Ammon's horn (tissue), 1 donor: ENCODE data around the gene SLC45A3.

Experiments
- DNase-seq: peaks from one replicate; pipeline ENCODE4 v3.0.0-alpha.2; 2016; ENCODE audit warnings: low spot score

Gene SLC45A3

DNA sequence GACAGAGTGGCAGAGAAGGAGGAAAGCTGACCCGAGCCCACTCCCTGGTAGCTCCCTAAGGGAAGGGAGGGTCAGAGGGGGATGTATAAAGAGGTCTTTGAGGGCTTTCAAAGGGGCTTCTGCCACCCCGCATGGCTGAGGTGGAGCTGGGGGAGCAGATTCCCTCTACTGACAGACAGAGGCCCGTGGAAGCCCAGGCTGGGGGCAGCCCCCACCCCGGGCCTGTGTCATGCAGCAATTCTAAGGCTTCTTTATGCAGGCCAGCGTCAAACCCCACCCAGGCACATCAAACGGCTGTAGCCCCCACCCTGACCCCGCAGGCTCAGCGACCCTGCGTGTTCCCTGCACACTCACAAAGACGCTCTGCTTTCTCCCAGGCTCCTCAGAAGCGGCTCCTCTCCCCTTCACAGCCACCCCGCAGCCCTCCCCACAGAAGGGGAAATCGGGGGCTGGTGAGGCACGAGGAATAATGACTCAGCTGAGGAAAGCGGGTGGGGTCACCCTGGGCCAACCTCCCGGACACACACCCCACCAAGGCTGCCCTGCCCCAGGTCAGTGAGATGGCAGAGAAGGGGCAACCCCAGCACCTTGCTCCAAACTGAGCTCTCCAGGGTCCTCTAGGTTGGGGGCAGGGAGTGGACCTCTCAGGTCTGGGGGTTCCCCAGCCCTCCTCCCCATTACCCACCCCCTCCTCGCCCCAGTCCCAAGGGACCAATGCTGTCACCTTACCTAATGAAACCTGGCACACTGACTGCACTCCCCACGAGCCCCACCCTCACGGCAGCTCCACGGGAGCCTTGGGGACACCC is 10.8 kb downstream of the SLC45A3 start:
- DNase-seq, result no peak

GRCh38 chr1:205668951-205669340 is 11.4 kb downstream of the SLC45A3 start:
- DNase-seq, result no peak

- no peak for DNase-seq
Observed at GRCh38 chr1:205667909-205668643, 12.2 kb downstream of the SLC45A3 start.

DNA sequence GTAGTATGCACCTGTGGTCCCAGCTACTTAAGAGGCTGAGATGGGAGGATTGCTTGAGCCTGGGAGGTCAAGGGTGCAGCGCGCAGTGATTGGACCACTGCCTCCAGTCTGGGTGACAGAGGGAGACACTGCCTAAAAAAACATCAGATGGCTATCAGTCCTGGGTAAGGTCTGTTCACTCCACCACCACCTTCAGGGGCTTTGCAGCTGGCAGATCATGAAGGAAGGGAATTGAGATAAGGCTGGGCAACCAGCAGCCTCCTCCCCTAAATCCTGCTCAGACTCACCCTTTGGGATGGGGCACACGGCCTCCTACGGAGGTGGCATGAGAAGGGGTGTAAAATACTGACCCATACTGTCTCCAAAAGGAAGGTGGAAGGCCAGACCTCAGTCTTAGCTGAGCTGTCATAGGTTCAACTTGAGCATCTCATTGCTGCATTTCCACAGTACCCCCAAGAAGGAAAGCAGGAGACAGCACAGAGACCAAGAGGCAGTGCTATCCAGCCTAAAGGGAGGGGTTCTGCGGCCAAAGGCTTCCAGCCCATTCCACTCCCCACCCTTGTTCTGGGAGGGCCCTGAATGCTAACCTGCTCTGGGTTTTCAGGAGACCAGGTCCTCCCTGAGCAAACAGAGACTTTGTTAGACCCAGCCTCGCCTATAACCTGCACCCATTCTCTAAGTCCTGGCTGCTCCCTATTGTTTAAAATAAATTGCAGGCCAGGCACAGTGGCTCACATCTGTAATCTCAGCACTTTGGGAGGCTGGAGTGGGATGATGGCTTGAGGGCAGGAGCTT is 13.7 kb downstream of the SLC45A3 start:
- no peak for DNase-seq

DNA sequence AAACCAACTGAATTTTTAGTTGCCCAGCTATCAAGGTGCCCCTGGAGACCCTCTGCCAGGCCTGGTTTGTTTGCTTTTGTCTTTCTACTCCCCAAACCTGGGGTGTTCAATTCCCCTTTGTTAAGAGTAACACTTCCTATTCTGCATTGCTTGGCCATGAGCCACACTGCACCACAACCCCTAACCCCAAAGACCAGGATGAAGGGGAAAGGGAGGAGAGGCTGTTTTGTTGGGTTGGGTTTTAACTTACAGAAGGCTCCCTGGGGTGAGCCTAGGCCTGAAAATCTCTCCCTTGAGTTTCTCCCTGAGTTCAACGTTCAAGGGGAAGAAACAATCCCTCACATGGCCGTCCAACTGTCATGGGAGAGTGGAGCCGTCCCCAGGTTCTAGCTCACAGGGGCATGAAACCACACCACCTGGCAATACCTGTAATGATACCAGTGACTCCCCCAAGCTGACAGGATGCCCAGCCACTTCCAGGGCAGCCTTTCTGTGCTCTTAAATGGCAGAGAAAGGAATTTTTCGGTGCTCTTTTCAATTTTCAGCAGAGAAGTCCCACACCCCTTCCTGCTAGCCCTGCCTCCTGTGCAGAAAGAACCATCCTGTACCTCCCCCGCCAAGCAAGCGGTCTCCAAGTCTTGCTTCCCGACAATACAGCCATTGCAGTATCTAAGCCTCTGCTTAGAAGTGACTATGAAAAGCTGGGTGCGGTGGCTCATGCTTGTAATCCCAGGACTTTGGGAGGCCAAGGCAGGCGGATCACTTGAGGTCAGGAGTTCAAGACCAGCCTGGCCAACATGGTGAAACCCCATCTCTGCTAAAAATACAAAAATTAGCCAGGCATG is 14.9 kb downstream of the SLC45A3 start:
- no peak for DNase-seq

DNA sequence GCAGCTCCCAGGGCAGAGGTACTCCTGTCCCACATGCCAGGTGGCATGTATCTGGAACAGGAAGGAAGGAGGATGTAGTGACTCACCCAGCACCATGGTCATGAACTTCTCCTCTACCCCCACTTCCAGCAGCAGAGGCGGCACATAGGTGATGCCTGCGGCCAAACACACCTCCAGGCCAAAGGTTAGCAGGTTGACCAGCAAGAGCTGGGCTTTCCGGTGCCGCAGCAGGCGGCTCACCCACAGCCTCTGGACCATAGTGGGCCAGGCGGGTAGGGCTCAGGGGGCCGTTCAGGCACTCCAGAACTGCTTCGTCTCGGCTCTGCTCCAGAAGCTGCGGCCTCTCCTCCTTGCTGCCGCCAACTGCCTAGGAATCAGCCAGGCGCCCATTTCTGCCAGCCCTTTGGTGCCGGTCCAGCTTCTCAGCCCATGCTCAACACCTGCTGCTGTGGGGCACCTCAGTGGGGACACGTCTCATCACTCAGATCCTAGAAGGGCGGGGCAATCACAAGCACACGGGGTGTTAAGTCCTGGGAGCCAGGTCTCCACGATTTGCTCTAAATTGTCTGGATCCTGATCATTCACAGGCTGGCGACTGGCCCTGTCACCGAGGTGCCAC is 15.8 kb downstream of the SLC45A3 start:
- no peak for DNase-seq

DNA sequence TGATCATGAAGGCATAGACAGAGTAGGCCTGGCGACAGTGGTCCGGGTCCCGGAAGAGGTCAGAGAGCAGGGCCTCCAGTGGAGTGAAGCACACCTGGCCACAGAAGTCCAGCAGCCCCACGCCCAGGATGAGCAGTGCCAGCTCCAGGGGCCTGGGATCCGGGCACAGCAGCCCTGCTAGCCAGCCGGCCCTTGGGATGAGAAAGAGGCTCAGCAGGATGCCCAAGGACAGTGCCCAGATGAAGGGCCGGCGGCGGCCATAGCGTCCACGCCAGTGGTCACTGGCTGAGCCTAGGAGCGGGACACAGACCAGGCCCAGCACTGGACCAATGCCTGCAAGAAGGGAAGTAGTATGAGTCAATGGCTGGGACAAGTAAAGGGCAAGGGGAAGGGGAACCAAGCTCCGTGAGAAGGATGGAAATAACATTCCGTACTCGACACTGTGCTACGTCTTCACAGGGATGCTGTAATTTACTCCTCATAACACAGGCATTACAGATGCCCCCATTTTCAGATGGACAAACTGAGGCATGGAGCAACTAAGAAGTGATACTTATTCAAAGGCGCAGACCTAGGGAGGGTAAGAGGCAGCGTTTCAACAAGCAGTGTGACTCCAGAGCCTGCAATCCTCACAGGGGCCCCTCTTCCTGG is 16.9 kb downstream of the SLC45A3 start:
- no peak for DNase-seq

- DNase-seq, result no peak
Observed at GRCh38 chr1:205662791-205663190, 17.5 kb downstream of the SLC45A3 start.

DNA sequence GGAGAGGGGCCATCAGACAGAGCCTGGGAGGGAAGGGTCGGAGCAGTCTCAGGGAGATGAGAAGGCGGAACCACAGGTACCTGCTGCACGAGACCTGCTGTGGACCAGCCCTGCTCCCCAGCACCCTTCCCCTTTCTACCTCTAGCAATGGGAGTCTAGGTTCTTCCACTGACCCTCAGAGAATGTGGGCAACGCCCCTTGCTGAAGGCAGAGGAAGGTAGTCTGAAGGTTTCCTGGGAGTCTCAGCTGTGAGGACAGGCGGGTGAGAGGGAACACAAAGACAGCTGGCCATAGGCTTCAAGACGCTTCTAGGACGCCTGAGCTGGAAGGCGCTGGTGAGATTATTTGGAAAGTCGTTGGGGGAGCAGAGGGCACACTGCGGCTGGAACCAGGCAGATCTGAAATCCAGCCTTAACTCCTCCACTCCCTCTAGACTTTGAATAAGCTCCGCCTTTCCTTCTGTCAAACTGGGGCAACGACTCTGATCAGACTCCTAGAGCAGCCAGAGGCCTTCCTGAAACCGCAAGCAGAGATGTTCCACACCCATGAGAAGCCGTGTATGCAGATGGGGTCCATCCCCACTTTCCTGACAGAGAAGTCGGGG is 18.1 kb downstream of the SLC45A3 start:
- no peak for DNase-seq

DNA sequence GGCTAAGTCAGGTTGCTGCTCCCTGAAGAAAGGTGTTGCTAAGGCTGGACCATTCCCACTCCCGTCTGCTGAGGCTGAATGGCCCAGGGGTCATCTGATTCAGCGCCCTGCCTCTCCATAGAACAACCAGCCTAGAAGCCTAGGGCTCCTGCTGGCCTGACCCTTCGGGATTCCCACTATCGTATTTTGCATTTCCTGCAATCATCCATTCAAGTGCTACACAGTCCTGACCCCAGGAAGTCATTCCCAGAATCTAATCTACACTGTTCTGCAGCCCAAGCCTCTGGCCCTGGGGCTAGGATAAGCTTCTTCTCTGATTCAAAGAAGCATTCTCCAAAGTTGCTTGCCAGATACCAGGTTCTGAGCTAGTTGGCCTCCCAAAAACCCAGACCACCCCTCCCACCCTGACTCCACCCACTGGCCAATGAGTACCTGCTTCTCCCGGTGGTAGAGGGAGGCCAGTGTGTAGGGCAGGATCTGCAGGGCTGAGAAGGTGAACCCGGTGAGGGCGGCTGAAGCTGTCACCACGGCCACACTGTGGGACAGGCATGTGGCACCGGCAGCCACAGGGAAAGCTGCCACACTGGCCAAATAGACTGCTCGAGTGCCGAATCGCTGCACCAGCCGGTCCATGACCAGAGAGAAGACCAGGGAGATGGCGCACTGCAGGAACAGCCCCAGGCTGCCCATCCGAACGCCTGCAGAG is 18.7 kb downstream of the SLC45A3 start:
- DNase-seq, result no peak

- no peak for DNase-seq
Observed at GRCh38 chr1:205660361-205660760, 19.9 kb downstream of the SLC45A3 start.

DNA sequence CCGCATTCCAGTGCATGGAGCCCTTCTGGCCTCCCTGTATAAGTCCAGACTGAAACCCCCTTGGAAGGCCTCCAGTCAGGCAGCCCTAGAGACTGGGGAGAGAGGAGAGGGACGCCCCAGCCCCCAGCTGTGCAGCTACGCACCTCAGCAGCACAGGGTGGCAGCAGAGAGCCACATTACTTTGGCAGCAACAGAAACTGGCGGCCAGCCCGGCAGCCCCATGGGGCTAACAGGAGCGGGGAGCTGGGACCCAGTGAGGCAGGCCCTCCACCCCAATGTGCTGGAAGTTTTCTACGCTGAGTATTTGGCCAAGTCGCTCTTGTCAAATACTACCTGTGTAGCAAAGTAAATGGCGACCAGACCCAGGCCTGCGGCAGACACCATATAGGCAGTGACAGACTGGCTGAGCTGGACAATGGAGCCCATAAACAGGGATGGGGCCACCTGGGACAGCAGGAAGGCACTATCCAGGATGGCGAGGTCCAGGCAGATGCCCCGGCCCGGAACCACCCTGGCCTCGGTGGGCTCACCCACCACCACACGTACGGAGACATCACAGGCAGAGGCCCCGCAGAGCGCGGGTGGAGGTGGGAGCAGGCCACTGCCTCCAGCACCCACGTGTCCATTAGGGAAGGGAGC is 21.2 kb downstream of the SLC45A3 start:
- peak; percentile 92 for DNase-seq

DNA sequence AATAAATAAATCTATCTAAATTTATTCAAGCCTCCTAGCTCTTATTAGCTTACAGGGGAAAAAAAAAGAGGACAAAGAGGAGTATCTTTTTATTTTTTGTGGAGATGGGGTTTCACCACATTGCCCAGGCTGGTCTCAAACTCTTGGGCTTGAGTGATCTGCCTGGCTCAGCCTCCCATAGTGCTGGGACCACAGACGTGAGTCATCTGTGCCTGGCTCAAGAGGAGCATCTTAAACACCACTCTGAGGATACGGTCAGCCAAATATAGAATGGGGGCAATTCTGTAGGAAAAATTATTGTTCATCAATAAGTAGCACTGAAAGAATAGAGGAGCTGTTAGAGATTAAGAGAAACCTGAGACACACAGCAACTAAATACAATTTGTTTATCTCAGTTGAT is 24.1 kb downstream of the SLC45A3 start:
- no peak for DNase-seq

- no peak for DNase-seq
Observed at GRCh38 chr1:205652984-205653383, 27.3 kb downstream of the SLC45A3 start.

- no peak for DNase-seq
Observed at GRCh38 chr1:205650241-205650640, 30.1 kb downstream of the SLC45A3 start.

DNA sequence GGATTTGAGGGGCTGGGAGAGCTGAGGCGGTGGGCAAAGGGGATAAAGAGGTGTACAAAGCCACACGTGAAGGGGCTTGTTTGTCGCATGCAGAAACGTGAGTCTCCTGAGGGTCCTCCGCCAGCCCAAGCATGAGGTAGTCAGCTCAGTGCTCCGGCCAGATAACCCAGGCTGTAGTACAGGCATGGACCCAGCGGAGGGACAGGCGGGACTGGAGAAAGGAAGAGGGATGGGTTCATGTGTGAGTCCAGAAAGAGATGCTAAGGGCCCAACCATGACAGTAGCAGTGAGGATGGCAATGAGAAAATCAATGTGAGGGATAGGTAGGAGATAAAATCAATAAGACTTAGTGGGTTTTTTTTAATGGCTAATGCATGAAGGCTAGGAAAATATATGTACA is 34.8 kb downstream of the SLC45A3 start:
- no peak for DNase-seq

- no peak for DNase-seq
Observed at GRCh38 chr1:205642679-205643307, 37.5 kb downstream of the SLC45A3 start.

- DNase-seq, result no peak
Observed at GRCh38 chr1:205639567-205639966, 40.7 kb downstream of the SLC45A3 start.
